Caki2 (cell line): ENCODE results near the gene ATIC. TPM values are rescaled to one million over a fixed set of nuclear protein-coding genes. Genes with fewer than 3 reads are reported as not detected.
A peak's percentile ranks its signal among the peaks of the same experiment; 100 is the strongest.
"Not testable (repeated sequence)": the region's sequence is repeated elsewhere in the genome, so short reads cannot be mapped to it uniquely, and the experiment has no call there.

Experiments used
- DNase-seq: peaks from one replicate; pipeline ENCODE4 v3.0.0-alpha.2; 2015; ENCODE audit warnings: low read depth
- in situ Hi-C: cut with HindIII; loops from 2 replicates; pipeline ENCODE4 v1.10.0; 2016; ENCODE audit warnings: low sequenced_read_pairs, low pct_unique_long_range_greater_than_20kb, mixed read lengths
- total RNA-seq: library from RNA; depleted of rRNA; stranded (reverse); fragments of >200 nt; shearing (Covaris generic); gene quantifications from 2 replicates; pipeline ENCODE4 v1.2.3, GENCODE V29; 2014; ENCODE audit warnings: low replicate concordance

ATIC gene
- total RNA-seq, 1 experiment from 2014 or later = 55.3 TPM

- in situ Hi-C loops = no loop called here
- no peak for DNase-seq
Observed at GRCh38 chr2:215356948-215357461, 45.1 kb downstream of the ATIC start.

DNA sequence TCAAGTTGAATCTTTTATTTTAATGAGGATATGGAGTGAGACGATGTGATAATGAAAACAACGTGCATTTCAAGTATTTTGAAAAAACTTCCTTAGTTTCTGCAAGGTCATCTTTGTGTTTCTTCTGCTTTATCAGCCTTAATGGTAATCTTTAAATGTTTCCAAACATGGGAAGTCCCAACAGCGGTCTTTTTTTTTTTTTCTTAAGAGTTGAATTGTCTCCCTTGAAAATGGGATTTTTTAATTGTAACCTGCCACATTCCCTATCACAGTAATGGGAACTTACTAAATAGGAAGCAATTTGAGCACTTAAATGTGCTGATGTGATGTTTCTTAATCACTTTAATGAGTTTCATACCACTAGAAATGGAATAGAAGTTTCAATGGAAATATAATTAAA lies 45.8 kb downstream of the ATIC start:
- no peak for DNase-seq
- in situ Hi-C loops = no loop called here

GRCh38 chr2:215358312-215358845 lies 46.5 kb downstream of the ATIC start:
- in situ Hi-C loops = no loop called here
- DNase-seq = no peak

DNA sequence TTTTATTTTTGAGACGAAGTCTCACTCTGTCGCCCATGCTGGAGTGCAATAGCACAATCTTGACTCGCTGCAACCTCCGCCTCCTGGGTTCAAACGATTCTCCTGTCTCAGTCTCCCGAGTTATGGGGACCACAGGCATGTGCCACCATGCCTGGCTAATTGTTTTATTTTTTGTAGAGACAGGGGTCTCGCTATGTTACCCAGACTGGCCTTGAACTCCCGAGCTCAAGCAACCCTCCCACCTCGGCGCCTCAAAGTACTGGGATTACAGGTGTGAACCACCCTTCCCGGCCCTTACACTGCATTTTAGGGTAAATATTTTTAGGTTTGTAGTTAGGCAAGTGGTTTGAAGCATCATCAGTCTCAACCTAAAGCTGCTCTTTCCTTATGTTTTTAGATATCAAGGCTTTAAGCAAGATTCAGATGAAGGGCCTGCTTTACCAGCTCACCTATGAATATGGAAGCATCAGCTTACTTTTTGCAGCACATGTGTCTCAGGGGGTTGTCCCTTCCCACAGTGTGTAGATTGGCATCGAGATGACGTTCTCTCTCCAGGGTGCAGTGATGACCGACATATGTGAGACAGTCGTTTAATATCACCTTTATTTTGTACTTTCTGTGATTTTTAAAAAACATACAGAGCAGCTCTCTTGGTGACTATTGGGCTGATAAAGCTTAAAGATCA lies 47.2 kb downstream of the ATIC start:
- in situ Hi-C loops = no loop called here

DNA sequence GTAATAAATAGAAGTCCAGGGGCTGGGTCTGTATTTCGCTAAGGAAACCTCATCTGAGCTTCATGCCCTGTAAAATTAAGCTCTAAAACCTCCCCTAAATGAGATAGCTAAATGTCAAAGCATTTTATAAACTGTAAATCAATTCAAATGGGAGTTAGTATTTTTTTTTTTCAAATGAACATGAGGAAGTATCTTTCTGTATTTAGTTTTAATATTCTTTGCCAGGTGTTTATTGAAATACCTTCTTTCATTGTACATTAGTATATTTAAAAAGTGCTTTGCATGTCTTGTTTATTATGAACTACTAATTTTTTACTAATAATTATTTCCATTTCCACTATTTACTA lies 47.7 kb downstream of the ATIC start:
- in situ Hi-C loops = no loop called here
- no peak for DNase-seq

More for the DNA sequence above, 47.2 kb downstream of the ATIC start:
- peak; percentile 69 for DNase-seq

DNA sequence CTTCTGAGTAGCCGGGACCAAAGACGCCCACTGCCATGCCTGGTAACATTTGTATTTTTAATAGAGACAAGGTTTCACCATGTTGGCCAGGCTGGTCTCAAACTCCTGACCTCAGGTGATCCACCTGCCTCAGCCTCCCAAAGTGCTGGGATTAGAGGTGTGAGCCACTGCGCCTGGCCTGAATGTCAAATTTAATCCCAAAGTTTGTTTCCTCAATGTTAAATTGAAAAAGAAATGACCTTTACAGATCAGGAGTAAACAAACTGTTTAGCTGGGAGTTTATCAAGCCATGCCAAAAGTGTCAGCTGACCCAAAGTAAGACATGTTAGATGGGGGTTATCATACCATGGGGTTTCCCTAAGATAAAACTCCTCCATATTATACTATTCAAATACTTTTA lies 48.2 kb downstream of the ATIC start:
- DNase-seq = not testable (repeated sequence)

GRCh38 chr2:215360596-215360995 lies 48.7 kb downstream of the ATIC start:
- no peak for DNase-seq
- in situ Hi-C loops = no loop called here

More for the DNA sequence above, 48.2 kb downstream of the ATIC start:
- in situ Hi-C loops = not testable (repeated sequence)

DNA sequence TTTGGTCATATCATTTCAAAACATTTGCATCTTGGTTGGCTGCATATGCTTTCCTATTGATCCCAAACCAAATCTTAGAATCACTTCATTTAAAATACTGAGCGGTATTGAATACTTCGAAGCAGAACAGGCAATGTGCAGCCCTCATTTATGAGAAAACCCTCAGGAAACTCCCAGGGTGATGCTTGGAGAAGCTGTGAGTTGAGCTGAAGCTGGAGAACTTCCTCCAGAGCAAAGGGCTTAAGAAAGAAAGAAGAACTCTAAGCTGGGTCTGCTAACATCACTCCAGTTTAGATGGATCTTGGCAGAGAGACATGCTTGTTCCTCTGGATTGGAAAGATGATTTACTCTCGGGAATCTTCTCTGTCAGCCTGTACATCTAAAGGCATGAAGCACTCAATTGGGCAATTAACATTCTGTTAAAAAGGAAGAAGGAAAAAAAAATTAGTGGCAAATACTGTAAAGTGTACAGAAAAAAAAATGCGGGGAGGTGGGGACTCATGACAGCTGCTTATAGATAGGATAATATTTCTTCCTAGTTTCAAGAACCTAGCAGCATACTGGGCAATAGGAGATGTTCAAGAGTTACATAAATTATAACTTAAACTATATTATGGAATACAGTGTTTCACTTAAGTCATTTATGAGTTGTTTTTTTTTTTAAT lies 49.5 kb downstream of the ATIC start:
- in situ Hi-C loops = no loop called here
- DNase-seq = no peak

GRCh38 chr2:215361876-215362561 lies 50.2 kb downstream of the ATIC start:
- no peak for DNase-seq
- in situ Hi-C loops = no loop called here

DNA sequence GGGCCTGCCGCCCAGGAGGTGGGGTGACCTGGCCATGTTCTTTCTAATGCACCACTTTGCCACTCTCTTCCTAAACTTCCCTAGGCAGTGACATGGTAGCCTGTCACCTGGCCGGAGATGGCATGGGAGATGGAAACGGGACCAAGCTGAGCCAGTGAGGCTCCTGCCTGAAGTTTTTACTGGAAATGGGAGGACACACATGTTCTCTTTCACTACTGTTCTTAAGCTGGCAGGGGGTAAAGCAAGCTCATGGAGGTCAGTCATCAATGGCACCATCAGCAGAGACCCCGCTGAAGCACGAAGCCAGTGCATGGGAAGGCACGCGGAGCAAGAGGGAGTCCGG lies 50.7 kb downstream of the ATIC start:
- in situ Hi-C loops = no loop called here
- no peak for DNase-seq

DNA sequence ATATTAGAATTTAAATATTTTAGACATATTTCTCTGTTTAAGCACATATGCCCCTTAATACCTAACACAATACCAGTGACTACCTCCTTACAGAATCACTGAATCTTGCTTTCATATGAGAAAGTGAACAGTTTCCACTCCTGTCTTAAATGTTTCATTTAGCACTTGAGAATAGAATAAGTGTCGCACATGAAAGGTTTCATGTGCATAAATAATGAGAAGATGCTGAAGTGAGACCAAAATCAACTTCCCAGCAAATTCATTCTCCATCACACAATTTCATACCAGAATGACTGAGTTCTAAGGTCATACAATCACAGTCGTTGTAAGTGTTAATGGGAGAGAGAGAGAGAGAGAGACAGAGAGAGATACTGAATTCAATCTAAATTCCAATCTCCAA lies 51.2 kb downstream of the ATIC start:
- in situ Hi-C loops = no loop called here

DNA sequence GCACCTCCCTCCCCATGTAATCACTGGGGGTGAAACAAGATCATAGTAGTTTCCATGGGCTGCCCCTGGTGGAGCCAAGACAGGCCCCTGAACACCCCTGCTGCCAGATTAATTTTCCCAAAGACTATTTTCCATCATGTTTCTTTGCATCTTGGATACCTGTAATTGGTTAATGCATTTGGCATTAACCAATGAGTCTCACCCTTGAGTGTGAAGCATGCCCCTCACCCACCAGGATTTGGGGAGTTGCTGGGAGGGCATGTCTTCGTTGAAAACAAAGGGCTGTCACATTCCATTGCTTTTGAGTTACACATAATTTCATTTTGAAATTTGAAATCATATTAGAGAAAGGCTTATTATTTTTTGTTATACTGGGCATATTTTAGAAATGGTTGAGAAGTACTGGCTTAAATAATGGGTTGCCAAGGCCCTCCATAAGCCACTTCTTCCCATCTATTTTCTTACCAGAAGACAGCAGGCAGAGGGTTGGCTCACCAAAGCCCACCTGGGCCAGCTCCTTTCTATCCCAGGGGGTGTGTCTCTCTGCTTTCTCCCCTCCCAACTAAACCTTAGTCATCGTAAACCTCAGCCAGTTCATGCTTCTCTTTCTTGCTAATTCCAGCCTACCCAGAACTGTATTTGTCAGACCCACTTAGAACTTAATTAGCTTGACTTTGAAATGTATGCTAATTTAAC lies 51.8 kb downstream of the ATIC start:
- in situ Hi-C loops = no loop called here
- no peak for DNase-seq

More for the DNA sequence above, 51.2 kb downstream of the ATIC start:
- DNase-seq = no peak

DNA sequence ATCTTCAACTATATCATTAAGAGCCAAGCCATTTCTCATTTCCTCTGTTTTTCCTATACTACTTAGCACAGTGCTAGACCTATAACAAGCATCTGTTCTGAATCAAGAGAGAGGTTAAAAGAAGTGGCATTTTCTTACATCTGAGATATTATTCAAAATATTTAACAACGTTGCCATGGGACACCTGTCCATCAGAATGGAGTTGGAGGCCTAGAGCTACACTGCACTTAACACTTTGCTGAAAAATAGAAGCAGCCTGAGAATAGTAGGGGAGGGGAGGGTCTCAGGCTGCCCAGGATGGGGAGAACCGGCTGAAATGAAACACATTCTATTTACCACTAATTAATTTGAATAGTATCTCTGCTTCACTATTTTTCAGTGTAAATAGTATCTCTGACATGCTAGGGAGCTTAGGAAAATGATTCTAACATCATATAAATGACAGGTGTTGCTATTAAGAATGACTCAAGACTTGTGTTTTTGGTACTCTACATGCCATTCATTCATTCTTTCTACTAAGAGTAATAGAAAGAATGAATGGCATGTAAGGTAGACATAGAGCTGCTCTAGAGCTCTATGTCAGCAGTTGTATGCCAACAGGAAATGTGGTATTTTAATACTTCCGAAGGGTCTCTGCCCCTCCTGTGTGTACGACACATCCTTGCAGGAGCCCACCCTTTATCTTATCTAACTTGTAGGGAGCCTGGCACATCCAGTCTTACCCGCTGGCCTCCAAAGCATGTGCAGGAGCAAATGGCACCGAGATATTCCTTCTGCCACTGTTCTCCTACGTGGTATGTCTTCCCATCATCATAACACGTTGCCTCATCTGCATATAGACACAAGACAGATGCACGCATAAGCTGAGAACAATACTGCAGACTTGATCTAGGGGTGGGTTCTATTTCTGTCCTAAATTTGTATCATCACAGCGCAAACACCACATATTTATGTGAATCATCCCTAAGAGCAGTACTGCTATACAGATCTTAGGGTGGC lies 52.6 kb downstream of the ATIC start:
- in situ Hi-C loops = no loop called here
- DNase-seq = no peak

DNA sequence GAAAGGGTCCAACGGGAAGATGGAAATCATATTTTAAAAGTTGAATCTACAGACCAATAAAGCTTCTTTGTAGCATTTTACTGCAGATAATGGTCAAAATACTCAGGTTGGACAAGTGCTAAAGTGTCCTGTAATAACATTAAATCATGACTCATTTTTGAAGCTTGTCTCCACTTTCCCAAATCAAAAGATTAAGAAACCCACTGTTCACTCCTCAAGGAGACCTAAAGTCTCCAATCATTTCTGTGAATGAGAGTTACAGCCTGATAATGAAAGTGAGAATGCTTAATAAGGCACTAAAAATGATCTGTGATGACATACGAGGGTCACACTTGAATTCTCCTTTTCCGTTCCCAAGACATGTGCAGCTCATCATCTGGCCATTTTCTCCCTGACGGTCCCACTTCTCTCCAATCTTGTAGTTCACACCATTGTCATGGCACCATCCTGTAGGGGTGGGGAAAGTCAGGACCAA lies 53.4 kb downstream of the ATIC start:
- in situ Hi-C loops = no loop called here
- no peak for DNase-seq

- DNase-seq = no peak
- in situ Hi-C loops = no loop called here
Observed at GRCh38 chr2:215366440-215367032, 54.7 kb downstream of the ATIC start.

GRCh38 chr2:215367662-215368492 lies 56.0 kb downstream of the ATIC start:
- in situ Hi-C loops = no loop called here
- peak; percentile 43 for DNase-seq
